ENCODE results near the gene TUBGCP3.

DNA sequence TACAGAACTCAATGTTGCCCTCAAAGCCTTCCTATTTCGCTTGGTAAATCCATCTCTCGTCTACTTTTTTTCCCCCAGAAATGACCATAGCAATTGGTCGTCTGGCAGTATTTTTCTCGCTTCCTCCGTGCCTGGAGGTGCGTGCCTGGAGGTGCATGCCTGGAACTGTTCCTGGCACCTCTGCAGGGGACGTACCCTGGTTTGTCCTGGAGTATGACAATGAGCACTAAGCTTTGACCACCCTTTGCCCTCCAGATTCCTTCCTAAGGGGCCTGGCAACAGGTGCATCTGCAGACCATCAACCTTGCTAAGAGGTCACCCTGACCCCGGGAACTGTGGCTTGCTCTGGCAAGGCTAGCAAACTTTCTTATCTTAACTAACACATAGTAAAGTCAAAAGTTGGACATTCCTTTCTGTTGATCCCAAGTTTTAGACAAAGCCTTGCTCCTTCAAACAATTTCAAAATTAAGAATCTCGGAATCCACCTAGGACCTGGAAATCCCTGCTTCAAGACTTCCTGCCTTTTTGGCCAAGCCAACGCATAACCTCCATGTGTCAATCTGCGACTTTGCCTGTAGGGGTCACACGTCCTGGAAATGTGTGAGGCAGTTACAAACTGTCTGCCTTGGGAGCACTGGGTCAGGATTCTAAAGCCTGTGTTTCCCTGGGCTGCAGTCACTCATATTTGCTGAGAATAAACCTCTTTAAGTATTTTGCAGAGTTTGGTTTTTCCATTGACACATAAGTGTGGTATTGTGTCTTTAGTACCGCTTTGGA lies 28.8 kb upstream of the TUBGCP3 start:
- TF ChIP-seq, protein P1, sequence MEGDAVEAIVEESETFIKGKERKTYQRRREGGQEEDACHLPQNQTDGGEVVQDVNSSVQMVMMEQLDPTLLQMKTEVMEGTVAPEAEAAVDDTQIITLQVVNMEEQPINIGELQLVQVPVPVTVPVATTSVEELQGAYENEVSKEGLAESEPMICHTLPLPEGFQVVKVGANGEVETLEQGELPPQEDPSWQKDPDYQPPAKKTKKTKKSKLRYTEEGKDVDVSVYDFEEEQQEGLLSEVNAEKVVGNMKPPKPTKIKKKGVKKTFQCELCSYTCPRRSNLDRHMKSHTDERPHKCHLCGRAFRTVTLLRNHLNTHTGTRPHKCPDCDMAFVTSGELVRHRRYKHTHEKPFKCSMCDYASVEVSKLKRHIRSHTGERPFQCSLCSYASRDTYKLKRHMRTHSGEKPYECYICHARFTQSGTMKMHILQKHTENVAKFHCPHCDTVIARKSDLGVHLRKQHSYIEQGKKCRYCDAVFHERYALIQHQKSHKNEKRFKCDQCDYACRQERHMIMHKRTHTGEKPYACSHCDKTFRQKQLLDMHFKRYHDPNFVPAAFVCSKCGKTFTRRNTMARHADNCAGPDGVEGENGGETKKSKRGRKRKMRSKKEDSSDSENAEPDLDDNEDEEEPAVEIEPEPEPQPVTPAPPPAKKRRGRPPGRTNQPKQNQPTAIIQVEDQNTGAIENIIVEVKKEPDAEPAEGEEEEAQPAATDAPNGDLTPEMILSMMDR (IDR thresholded peaks at IDR 0.05 in 2 of 3, conservative IDR thresholded peaks at IDR 0.05 in 1 of 3; ENCODE audit: insufficient read depth in 2 of 3, low read depth in 1 of 3, low read length in 3 of 3): peak; percentile 54 to 65 (median 62)
- TF ChIP-seq HDAC1 (IDR thresholded peaks at IDR 0.05): no peak
- TF ChIP-seq, protein P2, sequence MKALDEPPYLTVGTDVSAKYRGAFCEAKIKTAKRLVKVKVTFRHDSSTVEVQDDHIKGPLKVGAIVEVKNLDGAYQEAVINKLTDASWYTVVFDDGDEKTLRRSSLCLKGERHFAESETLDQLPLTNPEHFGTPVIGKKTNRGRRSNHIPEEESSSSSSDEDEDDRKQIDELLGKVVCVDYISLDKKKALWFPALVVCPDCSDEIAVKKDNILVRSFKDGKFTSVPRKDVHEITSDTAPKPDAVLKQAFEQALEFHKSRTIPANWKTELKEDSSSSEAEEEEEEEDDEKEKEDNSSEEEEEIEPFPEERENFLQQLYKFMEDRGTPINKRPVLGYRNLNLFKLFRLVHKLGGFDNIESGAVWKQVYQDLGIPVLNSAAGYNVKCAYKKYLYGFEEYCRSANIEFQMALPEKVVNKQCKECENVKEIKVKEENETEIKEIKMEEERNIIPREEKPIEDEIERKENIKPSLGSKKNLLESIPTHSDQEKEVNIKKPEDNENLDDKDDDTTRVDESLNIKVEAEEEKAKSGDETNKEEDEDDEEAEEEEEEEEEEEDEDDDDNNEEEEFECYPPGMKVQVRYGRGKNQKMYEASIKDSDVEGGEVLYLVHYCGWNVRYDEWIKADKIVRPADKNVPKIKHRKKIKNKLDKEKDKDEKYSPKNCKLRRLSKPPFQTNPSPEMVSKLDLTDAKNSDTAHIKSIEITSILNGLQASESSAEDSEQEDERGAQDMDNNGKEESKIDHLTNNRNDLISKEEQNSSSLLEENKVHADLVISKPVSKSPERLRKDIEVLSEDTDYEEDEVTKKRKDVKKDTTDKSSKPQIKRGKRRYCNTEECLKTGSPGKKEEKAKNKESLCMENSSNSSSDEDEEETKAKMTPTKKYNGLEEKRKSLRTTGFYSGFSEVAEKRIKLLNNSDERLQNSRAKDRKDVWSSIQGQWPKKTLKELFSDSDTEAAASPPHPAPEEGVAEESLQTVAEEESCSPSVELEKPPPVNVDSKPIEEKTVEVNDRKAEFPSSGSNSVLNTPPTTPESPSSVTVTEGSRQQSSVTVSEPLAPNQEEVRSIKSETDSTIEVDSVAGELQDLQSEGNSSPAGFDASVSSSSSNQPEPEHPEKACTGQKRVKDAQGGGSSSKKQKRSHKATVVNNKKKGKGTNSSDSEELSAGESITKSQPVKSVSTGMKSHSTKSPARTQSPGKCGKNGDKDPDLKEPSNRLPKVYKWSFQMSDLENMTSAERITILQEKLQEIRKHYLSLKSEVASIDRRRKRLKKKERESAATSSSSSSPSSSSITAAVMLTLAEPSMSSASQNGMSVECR (CRISPR knock-in tag; IDR thresholded peaks at IDR 0.05): no peak
- no peak for TF ChIP-seq MAFK (IDR thresholded peaks at IDR 0.05; ENCODE audit: low read length)
